OCI-LY7 (cell line): ENCODE measurements around the gene LAPTM5. TPM values are rescaled to one million over a fixed set of nuclear protein-coding genes. Genes with fewer than 3 reads are reported as not detected.

ENCODE experiments used
- BruUV-seq: library from RNA; stranded (reverse); fragments of 400-500 nt; replicated peaks from 2 replicates; lab custom pipeline; 2021; lab: Mats Ljungman, UMichigan
- CTCF ChIA-PET: fragments of 300-600 bp; sonication (Branson Sonifier 250); formaldehyde crosslinking; loops from one replicate; lab custom pipeline; 2022; ENCODE audit warnings: antibody characterized with exemption; ENCODE audit not compliant: unreplicated experiment; lab: Charles Lee
- POLR2A ChIA-PET: fragments of 300-600 bp; sonication (Branson Sonifier 250); formaldehyde crosslinking; loops from one replicate; lab custom pipeline; 2022; ENCODE audit warnings: antibody characterized with exemption; lab: Charles Lee
- DNase-seq: peaks from one replicate; pipeline ENCODE4 v3.0.0-alpha.2; 2015; ENCODE audit warnings: low spot score
- H2AFZ ChIP-seq: fragments of 200-600 bp; sonication (generic), shearing (Covaris generic); 2 replicates; pipeline ENCODE4 v1.6.1; 2014; ENCODE audit warnings: mild to moderate bottlenecking, antibody characterized with exemption, low read length, moderate library complexity
- H3K27ac ChIP-seq: fragments of 200-600 bp; sonication (generic); 2 replicates; pipeline ENCODE4 v1.5.1; 2014; ENCODE audit warnings: mixed run types, low read depth, mild to moderate bottlenecking, moderate library complexity, low read length, inconsistent platforms; ENCODE audit not compliant: poor library complexity, severe bottlenecking
- H3K36me3 ChIP-seq: fragments of 200-600 bp; sonication (generic); 2 replicates; pipeline ENCODE4 v1.6.1; 2014; ENCODE audit warnings: mild to moderate bottlenecking, antibody characterized with exemption, low read length, moderate library complexity, mixed read lengths; ENCODE audit not compliant: insufficient read depth
- H3K4me1 ChIP-seq: fragments of 200-600 bp; sonication (generic); 2 replicates; pipeline ENCODE4 v1.5.1; 2014; ENCODE audit warnings: mild to moderate bottlenecking, low read length; ENCODE audit not compliant: insufficient read depth, poor library complexity, severe bottlenecking
- H3K4me2 ChIP-seq: fragments of 200-600 bp; sonication (generic); 2 replicates; pipeline ENCODE4 v1.6.1; 2014; ENCODE audit warnings: mild to moderate bottlenecking, low read length
- H3K4me3 ChIP-seq: fragments of 200-600 bp; sonication (generic); 2 replicates; pipeline ENCODE4 v1.5.1; 2014; ENCODE audit warnings: mild to moderate bottlenecking, low read depth, low read length; ENCODE audit not compliant: poor library complexity, severe bottlenecking
- H3K79me2 ChIP-seq: fragments of 200-600 bp; sonication (generic); 2 replicates; pipeline ENCODE4 v1.6.1; 2016; ENCODE audit warnings: low read depth, mild to moderate bottlenecking, low read length, moderate library complexity, mixed read lengths; ENCODE audit not compliant: insufficient read depth
- H3K9me2 ChIP-seq: fragments of 200-600 bp; sonication (generic); 2 replicates; pipeline ENCODE4 v1.6.1; 2016; ENCODE audit warnings: mild to moderate bottlenecking, low read length, mixed read lengths; ENCODE audit not compliant: insufficient read depth
- H3K9me3 ChIP-seq: fragments of 200-600 bp; sonication (generic); 2 replicates; pipeline ENCODE4 v1.6.1; 2014; ENCODE audit warnings: mild to moderate bottlenecking, mixed run types, low read length, mixed read lengths
- H4K20me1 ChIP-seq: fragments of 200-600 bp; sonication (generic); 2 replicates; pipeline ENCODE4 v1.6.1; 2014; ENCODE audit warnings: mild to moderate bottlenecking, antibody characterized with exemption, low read length, moderate library complexity, mixed read lengths; ENCODE audit not compliant: insufficient read depth
- CTCF ChIP-seq: fragments of 200-600 bp; sonication (generic); conservative IDR thresholded peaks from 2 replicates; pipeline ENCODE4 v1.5.1; 2014; ENCODE audit warnings: mild to moderate bottlenecking, antibody characterized with exemption, low read length, moderate library complexity, mixed read lengths
- EZH2phosphoT487 ChIP-seq: fragments of 200-600 bp; sonication (generic); IDR thresholded peaks from 2 replicates; pipeline ENCODE4 v1.6.1; 2018; ENCODE audit warnings: low read depth, borderline replicate concordance, mild to moderate bottlenecking, mixed run types, antibody characterized with exemption, low read length, moderate library complexity, mixed read lengths
- intact Hi-C: fragments of 100-400 bp; cut with micrococcal nuclease; formaldehyde crosslinking; loops from one replicate; pipeline ENCODE4 v1.10.0; 2022; ENCODE audit not compliant: unreplicated experiment
- total RNA-seq, 2 experiments: library from RNA; depleted of rRNA in 1 of 2; stranded (reverse); fragments of >200 nt in 1 of 2; shearing (Covaris generic) in 1 of 2; gene quantifications; 2 replicates each; pipeline ENCODE4 v1.2.3, GENCODE V29; 2014 to 2022

LAPTM5 gene
- total RNA-seq, 2 experiments from 2014 or later = 113 to 137 TPM

GRCh38 chr1:30740251-30741238 lies 17.0 kb downstream of the LAPTM5 start:
- no TSS peak for BruUV-seq
- Histone ChIP-seq H3K4me1 (peaks cover 62% of the 10 kb centered on the region), H4K20me1 (peaks cover 6% of the 10 kb centered on the region; the same call in 1 of the 2 replicates), H3K9me3 (no peaks in the 10 kb centered on the region), H2AFZ (no peak overlapping the region), H3K9me2 (no peaks in the 10 kb centered on the region), H3K4me3 (no peak overlapping the region), H3K79me2 (no peaks in the 10 kb centered on the region; the same call in 1 of the 2 replicates), H3K4me2 (no peak overlapping the region), H3K36me3 (peaks cover 30% of the 10 kb centered on the region), H3K27ac (no peak overlapping the region)
- ChIA-PET POLR2A (no interaction called here), CTCF (interaction anchor here (0.8 kb wide), 1 partner anchor 38 kb away, joined by 4 read pairs; no protein-coding TSS in a partner anchor)
- TF ChIP-seq EZH2phosphoT487 (no peak), CTCF (no peak)
- DNase-seq = no peak
- intact Hi-C loops = loop anchor here (5.0 kb wide), 1 partner anchor 37 kb away; no protein-coding TSS in a partner anchor

GRCh38 chr1:30739601-30740000 lies 18.0 kb downstream of the LAPTM5 start:
- Histone ChIP-seq H3K27ac (no peak overlapping the region), H3K9me2 (no peaks in the 10 kb centered on the region), H3K36me3 (peaks cover 30% of the 10 kb centered on the region), H3K9me3 (no peaks in the 10 kb centered on the region), H3K79me2 (no peaks in the 10 kb centered on the region; the same call in 1 of the 2 replicates), H3K4me3 (no peak overlapping the region), H3K4me1 (peaks cover 53% of the 10 kb centered on the region), H2AFZ (no peak overlapping the region), H3K4me2 (no peak overlapping the region), H4K20me1 (peaks cover 6% of the 10 kb centered on the region; the same call in 1 of the 2 replicates)
- ChIA-PET POLR2A (no interaction called here), CTCF (no interaction called here)
- no TSS peak for BruUV-seq
- no peak for TF ChIP-seq CTCF
- TF ChIP-seq EZH2phosphoT487 = no peak
- DNase-seq = no peak
- intact Hi-C loops = no loop called here
